Lower leg skin (tissue), 4 donors: ENCODE measurements around the gene TTC7B. TPM values are rescaled to one million over a fixed set of nuclear protein-coding genes. Genes with fewer than 3 reads are reported as not detected.

ENCODE experiments used
- DNase-seq, 2 donors: peaks; one replicate each; pipeline ENCODE4 v3.0.0-alpha.2; 2019; ENCODE audit warnings: low spot score in 2 of 2
- H3K4me3 ChIP-seq: fragments of 200-600 bp; sonication (generic); 2 replicates; pipeline ENCODE4 v1.5.1; 2017; ENCODE audit warnings: mild to moderate bottlenecking, low read depth; ENCODE audit not compliant: poor library complexity, severe bottlenecking
- CTCF ChIP-seq, 3 donors: fragments of 450-650 bp; IDR thresholded peaks; one replicate each; pipeline ENCODE4 v1.5.1; 2016; ENCODE audit warnings: antibody characterized with exemption in 3 of 3, mild to moderate bottlenecking in 3 of 3, moderate library complexity in 2 of 3
- POLR2A ChIP-seq, 2 donors: fragments of 450-650 bp; IDR thresholded peaks; one replicate each; pipeline ENCODE4 v1.6.1; 2016 to 2017; ENCODE audit warnings: antibody characterized with exemption in 2 of 2, mild to moderate bottlenecking in 1 of 2, moderate library complexity in 1 of 2
- WGBS, 2 donors: methylation state at CpG; one replicate each; pipeline ENCODE4 v1.1.5; 2018; 5-methylcytosine and 5-hydroxymethylcytosine counted together
- intact Hi-C: fragments of 100-400 bp; cut with DNase I; formaldehyde crosslinking; loops from one replicate; pipeline ENCODE4 v1.15.0; 2023; ENCODE audit warnings: low total_unique reads
- total RNA-seq, 4 donors: library from RNA; depleted of rRNA; stranded (reverse); fragments of >200 nt; gene quantifications; one replicate each; pipeline ENCODE4 v1.1.0, GENCODE V29; 2016

The TTC7B gene
- total RNA-seq, 4 donors from 2014 or later = 10.3 to 28.7 (median 20.2) TPM

GRCh38 chr14:90592655-90593054 is 223.6 kb downstream of the TTC7B start:
- no peak overlapping the region for H3K4me3 ChIP-seq
- TF ChIP-seq POLR2A (IDR thresholded peaks at IDR 0.05) (no peak), CTCF (IDR thresholded peaks at IDR 0.05) (no peak)
- intact Hi-C loops = no loop called here
- DNase-seq = no peak
- 93 to 96% methylated on average over 3 of the region's 3 CpGs for WGBS, 2 donors

GRCh38 chr14:90587918-90588317 is 228.3 kb downstream of the TTC7B start:
- intact Hi-C loops = no loop called here
- WGBS, 2 donors = 94 to 96% methylated on average over 10 of the region's 10 CpGs
- TF ChIP-seq CTCF (IDR thresholded peaks at IDR 0.05) (no peak), POLR2A (IDR thresholded peaks at IDR 0.05) (no peak)
- H3K4me3 ChIP-seq = no peak overlapping the region
- DNase-seq = no peak

- WGBS, 2 donors = 98 to 100% methylated on average over 6 of the region's 6 CpGs
- H3K4me3 ChIP-seq = no peak overlapping the region
- TF ChIP-seq CTCF (IDR thresholded peaks at IDR 0.05) (no peak), POLR2A (IDR thresholded peaks at IDR 0.05) (no peak)
- intact Hi-C loops = no loop called here
- no peak for DNase-seq
Measured at GRCh38 chr14:90587252-90587910, 228.8 kb downstream of the TTC7B start.

- TF ChIP-seq POLR2A (IDR thresholded peaks at IDR 0.05) (no peak), CTCF (IDR thresholded peaks at IDR 0.05) (no peak)
- intact Hi-C loops = no loop called here
Measured at GRCh38 chr14:90585106-90585505, 231.1 kb downstream of the TTC7B start.

GRCh38 chr14:90583916-90584605 is 232.2 kb downstream of the TTC7B start:
- no peak overlapping the region for H3K4me3 ChIP-seq
- WGBS, 2 donors = 93 to 94% methylated on average over 12 of the region's 12 CpGs
- DNase-seq = no peak
- TF ChIP-seq CTCF (IDR thresholded peaks at IDR 0.05) (no peak), POLR2A (IDR thresholded peaks at IDR 0.05) (no peak)
- intact Hi-C loops = no loop called here

More at GRCh38 chr14:90585106-90585505, 231.1 kb downstream of the TTC7B start:
- no peak overlapping the region for H3K4me3 ChIP-seq
- DNase-seq = no peak
- 86 to 91% methylated on average over 8 of the region's 8 CpGs for WGBS, 2 donors
